ENCODE results near the gene NKAPL. TPM values are rescaled to one million over a fixed set of nuclear protein-coding genes. Genes with fewer than 3 reads are reported as not detected.

Gene NKAPL
- total and polyA plus RNA-seq, 7 donors = 5.0 to 27.3 (median 8.1) TPM

DNA sequence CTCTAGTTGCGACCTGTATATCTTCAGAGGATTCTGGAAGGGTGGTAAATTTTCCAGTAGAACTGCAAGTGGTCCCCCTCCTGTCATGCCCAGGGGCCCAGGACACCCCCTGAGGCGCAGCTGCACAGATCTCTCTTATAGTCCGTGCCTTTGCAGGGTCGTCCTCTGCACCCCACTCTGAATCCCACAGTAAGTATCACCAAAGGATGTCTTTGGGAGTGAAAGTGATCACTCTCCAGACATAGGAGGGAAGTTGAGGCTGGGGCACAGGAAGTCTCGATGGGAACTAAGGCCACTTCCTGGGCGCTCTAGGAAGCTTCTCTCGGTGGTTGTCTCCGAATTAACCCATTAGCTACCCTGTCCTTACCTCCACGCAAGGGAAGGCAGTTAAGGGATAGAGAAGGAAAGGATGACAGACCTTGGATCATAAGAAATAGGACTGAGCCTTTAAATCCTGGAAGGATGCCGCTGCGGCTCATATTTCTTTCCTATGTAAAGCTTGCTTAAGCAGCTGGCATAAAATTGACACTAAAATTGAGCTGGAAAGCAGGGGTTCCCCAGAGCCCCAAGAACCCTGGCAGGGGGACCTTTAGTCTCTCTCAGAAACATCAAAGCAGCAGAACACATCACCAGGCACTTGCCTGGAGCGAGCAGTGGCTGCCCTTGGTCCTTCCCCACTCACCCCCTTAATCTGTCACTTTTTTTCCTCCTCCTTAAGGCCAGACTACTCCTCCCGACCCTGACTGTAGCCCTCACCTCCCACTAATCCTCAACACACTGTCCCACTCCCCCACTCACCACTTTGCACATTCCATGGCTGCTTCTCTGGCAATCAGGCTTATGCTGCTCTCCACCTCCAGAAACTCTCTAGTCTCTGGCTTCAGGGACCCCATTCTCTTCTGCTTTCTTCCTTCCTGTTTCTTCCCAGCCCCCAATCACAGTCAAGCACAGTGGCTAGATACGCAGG, 6.8 kb upstream of the NKAPL start, which contains the start of gene ZKSCAN4:
ZKSCAN4 (minus strand) TSS at position 261 of the 967 bp plus-strand sequence. CDS start 289 bp downstream, outside the sequence.
- no peak for TF ChIP-seq CTCF (IDR thresholded peaks at IDR 0.05)
- H3K27ac ChIP-seq = peak within 1 kb of the TSS; percentile 61

GRCh38 chr6:28254121-28254519, 5.0 kb upstream of the NKAPL start:
- TF ChIP-seq CTCF (IDR thresholded peaks at IDR 0.05) = no peak
- peaks cover 0 to 7% of the 10 kb centered on the region in 2 donors for H3K36me3 ChIP-seq (ENCODE audit: insufficient read depth in 1 of 2, low read depth in 1 of 2)
- DNase-seq (no peak), ATAC-seq (no peak)
- intact Hi-C loops (cut with DNase I) = loop anchor here (5.0 kb wide), 3 partner anchors 37 to 117 kb away; no protein-coding TSS in a partner anchor
- H3K4me3 ChIP-seq = no peak overlapping the region
- H3K9me3 ChIP-seq = no peaks in the 10 kb centered on the region
- WGBS, 3 donors = 68 to 84% (median 77%) methylated on average over 1 of the region's 1 CpG
- no peaks in the 10 kb centered on the region for H3K27me3 ChIP-seq (ENCODE audit: insufficient read depth in 3 of 3, low read length in 2 of 3)
- peaks cover 7% of the 10 kb centered on the region for H3K4me1 ChIP-seq
- H3K27ac ChIP-seq = no peak overlapping the region

More for the DNA sequence above, 6.8 kb upstream of the NKAPL start, which contains the start of gene ZKSCAN4:
- intact Hi-C loops (cut with DNase I) = loop anchor here (1.0 to 5.0 kb wide), 5 partner anchors 15 to 116 kb away; partner anchors contain the start of gene ZSCAN26 (in 1 of the 2)
- peaks cover 0 to 25% of the 10 kb centered on the region in 2 donors for H3K36me3 ChIP-seq (ENCODE audit: insufficient read depth in 1 of 2, low read depth in 1 of 2)
- 7 to 9% (median 8%) methylated on average over 14 of the region's 14 CpGs for WGBS, 3 donors
- no peaks in the 10 kb centered on the region for H3K27me3 ChIP-seq (ENCODE audit: insufficient read depth in 3 of 3, low read length in 2 of 3)
- peaks cover 7% of the 10 kb centered on the region for H3K4me1 ChIP-seq
- H3K9me3 ChIP-seq = no peaks in the 10 kb centered on the region
- ATAC-seq (peak; percentile 85 to 100 (median 98)), DNase-seq (peak; percentile 77 to 84)
- H3K4me3 ChIP-seq = peak within 1 kb of the TSS; percentile 80

- no peak for TF ChIP-seq CTCF (IDR thresholded peaks at IDR 0.05)
- ATAC-seq = no peak
- Histone ChIP-seq H3K27me3 (ENCODE audit: insufficient read depth in 3 of 3, low read length in 2 of 3) (no peaks in the 10 kb centered on the region), H3K4me1 (peaks cover 3% of the 10 kb centered on the region), H3K36me3 (ENCODE audit: insufficient read depth in 1 of 2, low read depth in 1 of 2) (no peaks in the 10 kb centered on the region), H3K9me3 (peaks cover 14% of the 10 kb centered on the region), H3K27ac (no peak overlapping the region), H3K4me3 (no peak overlapping the region)
- no peak for DNase-seq
- WGBS, 3 donors = 0% methylated on average over 1 of the region's 1 CpG
- intact Hi-C loops (cut with DNase I) = no loop called here
Observed at GRCh38 chr6:28257042-28257441, 2.1 kb upstream of the NKAPL start.

GRCh38 chr6:28263922-28264321, 4.8 kb downstream of the NKAPL start:
- Histone ChIP-seq H3K4me1 (peaks cover 26% of the 10 kb centered on the region), H3K27me3 (ENCODE audit: insufficient read depth in 3 of 3, low read length in 2 of 3) (no peaks in the 10 kb centered on the region), H3K9me3 (peaks cover 14% of the 10 kb centered on the region), H3K4me3 (no peak overlapping the region), H3K36me3 (ENCODE audit: insufficient read depth in 1 of 2, low read depth in 1 of 2) (peaks cover 0 to 2% of the 10 kb centered on the region in 2 donors), H3K27ac (no peak overlapping the region)
- intact Hi-C loops (cut with DNase I) = loop anchor here in 1 of 2 donors (5.0 kb wide), 1 partner anchor 83 kb away; the partner anchor contains the start of gene ZKSCAN3
- ATAC-seq (no peak), DNase-seq (no peak)
- 46 to 60% (median 57%) methylated on average over 2 of the region's 2 CpGs for WGBS, 3 donors
- no peak for TF ChIP-seq CTCF (IDR thresholded peaks at IDR 0.05)

Data from psoas muscle (tissue), 8 donors.